ENCODE measurements around the gene FAM209B.
A peak's percentile ranks its signal among the peaks of the same experiment; 100 is the strongest.
"Not testable (repeated sequence)": the region's sequence is repeated elsewhere in the genome, so short reads cannot be mapped to it uniquely, and the experiment has no call there.

The FAM209B gene

GRCh38 chr20:56524444-56524843 is 8.6 kb upstream of the FAM209B start, which contains the start of gene FAM209A:
Gene FAM209A (plus strand): TSS chr20:56524744. CDS start chr20:56524809, 65 bp downstream.
- DNase-seq; intact Hi-C loops (cut with DNase I): not testable (repeated sequence)

DNA sequence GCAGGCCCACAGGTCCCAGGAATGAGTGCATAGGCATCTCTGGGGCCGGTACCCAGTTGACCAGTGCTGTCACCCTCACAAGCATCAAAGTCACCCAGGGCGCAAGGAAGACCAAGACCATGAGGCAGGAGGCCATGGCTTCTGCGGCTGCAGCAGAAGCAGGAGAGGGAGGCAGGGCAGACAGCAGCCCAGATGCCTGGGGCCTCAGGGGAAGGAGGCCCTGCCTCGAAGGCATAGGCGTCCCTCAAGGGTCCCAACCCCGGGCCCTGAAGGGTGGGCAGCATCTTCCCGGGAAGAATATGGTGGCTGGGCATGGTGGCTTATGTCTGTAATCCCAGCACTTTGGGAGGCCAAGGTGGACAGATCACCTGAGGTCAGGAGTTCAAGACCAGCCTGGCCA is 5.5 kb upstream of the FAM209B start:
- DNase-seq = no peak
- intact Hi-C loops (cut with DNase I) = no loop called here

GRCh38 chr20:56537997-56538396 is 5.0 kb downstream of the FAM209B start:
- intact Hi-C loops (cut with DNase I) = no loop called here
- DNase-seq = no peak

DNA sequence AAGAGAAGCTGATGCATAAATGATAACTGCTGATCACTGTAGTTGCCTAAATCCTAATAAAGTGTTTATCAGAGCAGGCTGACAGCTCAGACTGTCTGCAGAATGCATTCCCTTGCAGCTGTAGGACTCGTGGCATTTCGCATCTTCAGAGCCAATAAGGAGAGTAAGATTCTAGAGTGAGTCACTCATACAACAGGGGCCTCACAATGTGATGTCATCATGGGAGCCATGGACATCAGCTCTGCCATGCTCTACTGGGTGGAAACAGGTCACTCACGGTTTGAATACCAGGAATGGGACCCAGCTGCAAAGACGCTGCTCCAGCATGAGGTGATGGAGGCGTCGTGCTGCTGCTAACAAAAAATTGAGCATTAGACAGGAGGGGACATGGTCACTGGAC is 7.4 kb downstream of the FAM209B start:
- intact Hi-C loops (cut with DNase I) = no loop called here

DNA sequence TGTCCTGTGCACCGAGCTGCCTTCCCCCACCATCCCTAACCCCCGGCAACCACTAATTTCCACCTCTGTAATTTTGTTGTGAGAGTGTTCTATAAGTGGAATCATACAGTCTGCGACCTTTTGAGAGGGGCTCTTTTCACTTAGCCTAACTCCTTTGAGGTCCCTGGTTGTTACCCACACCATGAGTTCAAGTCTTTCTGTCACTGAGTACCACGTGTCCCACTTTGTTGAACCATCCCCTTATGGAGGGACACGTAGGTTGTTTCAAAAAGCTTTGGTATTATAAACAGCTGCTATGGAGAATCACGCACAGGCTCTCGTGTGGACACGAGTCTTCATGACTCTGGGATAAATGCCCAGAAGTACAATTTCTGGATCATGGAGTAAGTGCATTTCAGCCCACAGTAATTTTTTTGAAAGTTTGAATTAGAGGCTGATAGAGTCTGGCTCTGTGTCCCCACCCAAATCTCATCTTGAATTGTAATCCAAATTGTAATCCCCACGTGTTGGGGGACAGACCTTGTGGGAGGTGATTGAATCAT is 9.5 kb downstream of the FAM209B start:
- intact Hi-C loops (cut with DNase I) = no loop called here

More for the DNA sequence above, 7.4 kb downstream of the FAM209B start:
- no peak for DNase-seq

DNA sequence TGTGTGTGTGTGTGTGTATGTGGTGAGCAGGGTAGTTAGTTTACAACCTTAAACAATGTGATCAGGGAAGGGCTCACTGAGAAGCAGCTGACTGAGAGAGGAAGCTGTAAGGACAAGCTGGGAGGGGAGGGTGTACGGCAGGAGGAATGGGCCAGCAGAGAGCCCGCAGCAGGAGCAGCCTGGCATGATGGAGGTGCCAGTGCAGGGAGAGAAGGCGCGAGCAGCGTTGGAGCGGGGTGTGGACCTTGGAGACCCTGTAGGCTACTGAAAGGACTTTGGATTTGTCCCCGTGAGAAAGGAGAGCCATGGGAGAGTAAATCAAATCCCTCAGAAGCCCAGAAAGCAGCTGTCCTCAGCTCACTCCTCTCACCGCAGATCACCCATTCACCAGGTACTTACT is 18.5 kb downstream of the FAM209B start:
- intact Hi-C loops (cut with DNase I) = loop anchor here (10.0 kb wide), 2 partner anchors 513 to 793 kb away; no protein-coding TSS in a partner anchor
- peak in 1 of 42 donors; percentile 26 for DNase-seq

More for the DNA sequence above, 9.5 kb downstream of the FAM209B start:
- no peak for DNase-seq

DNA sequence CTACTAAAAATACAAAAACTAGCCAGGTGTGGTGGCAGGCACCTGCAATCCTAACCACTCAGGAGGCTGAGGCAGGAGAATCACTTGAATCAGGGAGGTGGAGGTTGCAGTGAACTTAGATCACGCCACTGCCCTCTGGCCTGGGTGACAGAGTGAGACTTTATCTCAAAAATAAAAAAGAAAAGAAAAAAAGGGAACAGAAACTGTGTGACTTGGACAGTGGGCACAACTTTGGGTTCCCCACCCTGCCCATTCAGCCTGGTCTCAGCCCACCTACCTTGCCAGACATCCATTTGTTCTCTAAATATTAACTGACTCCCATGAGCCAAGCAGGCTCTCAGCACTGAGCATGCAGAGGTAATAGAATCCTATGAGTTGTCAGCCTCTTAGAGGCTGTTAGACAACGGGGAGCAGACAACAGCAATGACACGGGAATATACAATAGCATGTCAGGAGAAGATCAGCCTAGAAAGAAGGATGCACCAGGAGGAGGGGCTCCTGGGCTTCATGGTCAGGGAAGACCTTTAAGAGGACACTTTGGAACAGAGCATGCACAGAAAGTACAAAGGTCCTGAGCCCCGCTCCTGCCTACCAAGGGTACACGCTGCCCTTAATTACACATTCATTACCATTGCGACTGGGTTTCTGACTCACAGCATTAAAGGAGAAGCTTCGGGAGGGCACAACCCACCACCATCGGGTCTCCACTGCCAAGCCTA is 20.0 kb downstream of the FAM209B start:
- intact Hi-C loops (cut with DNase I) = loop anchor here (10.0 kb wide), 2 partner anchors 512 to 792 kb away; no protein-coding TSS in a partner anchor

GRCh38 chr20:56554869-56555268 is 21.8 kb downstream of the FAM209B start:
- peak in 25 of 42 donors; percentile 4 to 81 (median 35) for DNase-seq
- intact Hi-C loops (cut with DNase I) = loop anchor here (10.0 kb wide), 2 partner anchors 510 to 790 kb away; no protein-coding TSS in a partner anchor

More for the DNA sequence above, 20.0 kb downstream of the FAM209B start:
- DNase-seq = no peak

- intact Hi-C loops (cut with DNase I) = loop anchor here (10.0 kb wide), 2 partner anchors 506 to 786 kb away; no protein-coding TSS in a partner anchor
- no peak for DNase-seq
Observed at GRCh38 chr20:56558968-56559367, 25.9 kb downstream of the FAM209B start.

DNA sequence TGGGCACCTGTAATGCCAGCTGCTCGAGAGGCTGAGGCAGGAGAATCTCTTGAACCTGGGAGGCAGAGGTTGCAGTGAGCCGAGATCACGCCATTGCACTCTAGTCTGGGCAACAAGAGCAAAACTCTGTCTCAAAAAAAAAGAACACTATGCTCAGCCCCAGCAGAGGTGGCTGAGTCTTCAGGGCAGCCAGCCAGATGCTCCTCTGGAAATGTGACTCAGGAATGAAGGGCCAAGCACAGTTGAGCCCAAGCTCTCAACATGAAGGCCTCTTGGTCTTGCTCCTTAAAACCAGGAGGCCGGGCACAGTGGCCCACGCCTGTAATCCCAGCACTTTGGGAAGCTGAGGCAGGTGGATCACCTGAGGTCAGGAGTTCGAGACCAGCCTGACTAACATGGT is 31.5 kb downstream of the FAM209B start:
- intact Hi-C loops (cut with DNase I) = not testable (repeated sequence)

GRCh38 chr20:56565511-56565910 is 32.5 kb downstream of the FAM209B start:
- intact Hi-C loops (cut with DNase I) = no loop called here
- no peak for DNase-seq

More for the DNA sequence above, 31.5 kb downstream of the FAM209B start:
- not testable (repeated sequence) for DNase-seq

GRCh38 chr20:56566621-56567020 is 33.6 kb downstream of the FAM209B start:
- no peak for DNase-seq
- intact Hi-C loops (cut with DNase I) = no loop called here

GRCh38 chr20:56570832-56571231 is 37.8 kb downstream of the FAM209B start:
- no peak for DNase-seq

DNA sequence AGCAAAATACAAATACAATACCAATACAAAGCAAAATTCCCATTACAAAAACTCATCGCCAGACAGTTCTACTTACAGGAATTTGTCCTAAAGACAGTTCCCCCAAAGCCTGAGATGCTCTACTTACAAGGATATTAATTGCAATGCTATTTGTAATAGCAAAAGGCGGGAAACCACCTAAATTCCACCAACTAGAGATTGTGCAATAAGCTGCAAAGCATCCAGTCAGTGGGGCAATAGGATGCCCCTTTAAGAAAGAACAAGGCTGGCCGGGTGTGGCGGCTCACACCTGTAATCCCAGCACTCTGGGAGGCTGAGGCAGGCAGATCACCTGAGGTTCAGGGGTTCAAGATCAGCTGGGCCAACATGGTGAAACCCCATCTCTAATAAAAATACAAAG is 39.1 kb downstream of the FAM209B start:
- no peak for DNase-seq
- intact Hi-C loops (cut with DNase I) = no loop called here

More at GRCh38 chr20:56570832-56571231, 37.8 kb downstream of the FAM209B start:
- intact Hi-C loops (cut with DNase I) = no loop called here

- no peak for DNase-seq
- intact Hi-C loops (cut with DNase I) = no loop called here
Observed at GRCh38 chr20:56573986-56574385, 40.9 kb downstream of the FAM209B start.

DNA sequence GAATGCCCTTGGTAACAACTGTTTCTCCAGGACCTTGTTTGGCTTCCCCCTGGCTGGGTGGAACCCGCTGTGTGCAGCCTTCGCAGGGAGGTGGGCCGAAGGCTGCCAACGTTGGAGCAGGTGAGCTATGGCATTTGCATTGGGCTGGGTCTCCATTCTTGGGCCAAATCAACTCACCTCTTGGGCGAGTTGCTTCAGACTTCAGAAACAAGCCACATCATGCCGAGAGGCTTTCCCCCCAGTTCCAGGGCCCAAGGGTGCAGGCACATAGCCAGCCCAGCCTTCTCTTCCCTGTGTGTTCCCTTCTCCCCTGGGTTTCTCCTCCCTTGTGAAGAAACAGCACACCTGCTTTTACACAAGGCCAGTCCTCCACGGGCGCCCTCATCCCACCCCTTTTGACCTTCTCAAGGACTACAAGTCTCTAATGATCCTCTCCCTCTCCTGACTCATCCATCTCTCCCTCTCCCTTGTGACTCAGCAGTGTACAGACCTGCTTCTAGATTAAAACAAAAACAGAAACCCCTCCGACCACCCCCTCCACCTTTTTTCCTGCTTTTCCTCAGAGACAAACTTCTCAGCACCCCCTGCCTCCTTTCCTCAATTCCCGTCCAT is 41.6 kb downstream of the FAM209B start:
- intact Hi-C loops (cut with DNase I) = no loop called here
- no peak for DNase-seq

GRCh38 chr20:56575157-56575556 is 42.1 kb downstream of the FAM209B start:
- intact Hi-C loops (cut with DNase I) = no loop called here
- no peak for DNase-seq

- intact Hi-C loops (cut with DNase I) = no loop called here
- no peak for DNase-seq
Observed at GRCh38 chr20:56575961-56576360, 42.9 kb downstream of the FAM209B start.

DNA sequence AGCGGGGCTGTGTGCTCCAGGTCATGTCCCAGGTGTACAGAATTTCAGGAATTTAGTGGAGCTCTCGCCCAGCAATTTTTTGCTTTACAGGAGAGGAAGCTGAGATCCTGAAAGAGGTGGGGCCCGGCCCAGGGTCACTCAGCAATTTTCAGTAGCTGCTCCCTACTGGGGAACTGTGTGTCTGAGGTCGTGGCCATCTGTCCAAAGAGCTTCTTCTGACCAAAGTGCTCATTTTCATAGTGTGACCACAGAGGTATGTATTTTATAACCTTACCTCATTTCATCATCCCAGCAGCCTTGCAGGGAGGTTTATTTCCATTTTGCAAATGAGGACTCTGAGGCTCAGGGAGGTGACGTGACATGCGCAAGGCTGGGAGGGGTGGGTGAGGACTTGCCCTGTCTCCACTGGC is 46.3 kb downstream of the FAM209B start:
- DNase-seq = peak in 1 of 42 donors; percentile 22
- intact Hi-C loops (cut with DNase I) = no loop called here

DNA sequence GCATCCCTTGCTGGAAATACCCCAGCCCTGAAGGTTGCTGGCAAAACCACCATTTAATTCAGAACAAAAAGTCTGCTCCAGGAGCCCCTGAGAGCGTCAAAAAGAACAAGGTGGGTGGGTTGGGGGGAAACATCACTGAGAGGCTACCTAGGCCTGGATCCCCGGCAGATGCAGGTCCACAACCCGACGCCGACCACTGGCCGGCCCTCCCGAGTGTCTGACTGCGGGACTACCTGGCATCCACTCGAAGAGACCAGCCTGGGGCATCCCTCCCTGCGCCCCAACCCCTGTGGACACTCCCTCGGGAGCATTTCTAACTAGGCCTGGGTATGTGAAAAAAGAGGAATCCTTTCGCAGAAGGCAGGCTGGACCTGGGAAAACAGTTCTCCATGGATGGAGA is 47.2 kb downstream of the FAM209B start:
- intact Hi-C loops (cut with DNase I) = no loop called here
- DNase-seq = peak in 1 of 42 donors; percentile 13

Measured in head of caudate nucleus (tissue), 42 donors.